LNCaP clone FGC (cell line): ENCODE measurements around the gene BZW2.

Experiments
- DNase-seq: peaks from one replicate; pipeline ENCODE4 v3.0.0-alpha.2; 2011; ENCODE audit warnings: low read depth
- H3K4me3 ChIP-seq: 2 replicates; pipeline ENCODE4 v1.5.1; 2011; ENCODE audit warnings: mild to moderate bottlenecking, low read depth, low read length, control low read depth
- TF ChIP-seq, protein P1 (sequence below): IDR thresholded peaks from 2 replicates; pipeline ENCODE4 v1.5.1; 2012; ENCODE audit warnings: mild to moderate bottlenecking; ENCODE audit not compliant: control insufficient read depth, insufficient read depth; ENCODE audit errors: extremely low read depth

BZW2 gene

DNA sequence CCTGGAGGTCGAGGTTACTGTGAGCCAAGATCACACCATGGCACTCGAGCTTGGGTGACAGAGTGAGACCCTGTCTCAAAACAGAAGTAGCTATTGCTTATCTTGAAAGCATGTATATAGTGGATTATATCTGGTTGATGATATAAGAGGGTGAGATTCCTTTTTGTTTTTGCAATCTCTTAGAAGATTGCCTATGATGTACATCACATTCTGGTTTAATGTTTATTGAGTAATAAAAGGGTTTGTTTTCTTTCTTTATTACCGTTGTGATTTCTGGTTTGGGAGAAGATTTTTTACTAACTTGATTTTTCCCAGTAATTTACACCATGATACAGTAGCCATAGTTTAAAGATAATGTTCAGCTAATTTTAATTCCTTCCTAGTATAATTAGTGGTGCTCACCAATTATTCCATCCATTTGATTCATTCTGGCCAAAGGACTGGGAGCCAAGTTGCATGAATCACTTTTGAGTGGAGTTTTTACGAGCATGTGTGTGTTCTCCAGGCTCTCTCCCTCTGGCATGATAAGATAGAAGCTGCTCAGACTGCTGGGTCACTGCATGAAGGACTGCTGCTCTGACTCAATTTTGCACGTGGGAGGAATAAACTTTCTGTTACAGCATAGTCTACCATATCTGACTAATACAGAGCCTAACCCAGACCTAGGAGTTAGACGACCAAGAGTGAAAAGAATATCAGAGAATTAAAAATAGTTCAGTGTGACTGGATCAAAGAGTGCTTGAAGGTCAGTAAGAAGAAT is 94.1 kb downstream of the BZW2 start:
- no peak overlapping the region for H3K4me3 ChIP-seq
- DNase-seq: peak; percentile 87
- TF ChIP-seq, protein P1, sequence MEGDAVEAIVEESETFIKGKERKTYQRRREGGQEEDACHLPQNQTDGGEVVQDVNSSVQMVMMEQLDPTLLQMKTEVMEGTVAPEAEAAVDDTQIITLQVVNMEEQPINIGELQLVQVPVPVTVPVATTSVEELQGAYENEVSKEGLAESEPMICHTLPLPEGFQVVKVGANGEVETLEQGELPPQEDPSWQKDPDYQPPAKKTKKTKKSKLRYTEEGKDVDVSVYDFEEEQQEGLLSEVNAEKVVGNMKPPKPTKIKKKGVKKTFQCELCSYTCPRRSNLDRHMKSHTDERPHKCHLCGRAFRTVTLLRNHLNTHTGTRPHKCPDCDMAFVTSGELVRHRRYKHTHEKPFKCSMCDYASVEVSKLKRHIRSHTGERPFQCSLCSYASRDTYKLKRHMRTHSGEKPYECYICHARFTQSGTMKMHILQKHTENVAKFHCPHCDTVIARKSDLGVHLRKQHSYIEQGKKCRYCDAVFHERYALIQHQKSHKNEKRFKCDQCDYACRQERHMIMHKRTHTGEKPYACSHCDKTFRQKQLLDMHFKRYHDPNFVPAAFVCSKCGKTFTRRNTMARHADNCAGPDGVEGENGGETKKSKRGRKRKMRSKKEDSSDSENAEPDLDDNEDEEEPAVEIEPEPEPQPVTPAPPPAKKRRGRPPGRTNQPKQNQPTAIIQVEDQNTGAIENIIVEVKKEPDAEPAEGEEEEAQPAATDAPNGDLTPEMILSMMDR: no peak

DNA sequence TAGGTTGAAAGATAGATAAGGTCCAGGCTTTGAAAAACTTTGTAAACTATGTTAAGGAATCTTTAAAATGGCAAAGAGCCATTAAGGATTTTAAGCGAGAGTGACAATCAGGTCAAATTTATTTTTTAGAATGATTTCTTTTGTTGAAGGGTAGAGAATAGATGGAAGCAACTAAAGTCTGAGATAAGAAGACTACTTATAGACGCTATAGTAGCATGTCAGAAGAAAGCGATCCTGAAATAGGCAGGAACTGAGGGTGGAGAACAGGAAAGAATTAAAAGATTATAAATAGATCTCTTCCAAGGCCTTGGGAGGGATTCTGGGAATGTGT is 94.6 kb downstream of the BZW2 start:
- H3K4me3 ChIP-seq: no peak overlapping the region
- no peak for DNase-seq
- TF ChIP-seq, protein P1: no peak

DNA sequence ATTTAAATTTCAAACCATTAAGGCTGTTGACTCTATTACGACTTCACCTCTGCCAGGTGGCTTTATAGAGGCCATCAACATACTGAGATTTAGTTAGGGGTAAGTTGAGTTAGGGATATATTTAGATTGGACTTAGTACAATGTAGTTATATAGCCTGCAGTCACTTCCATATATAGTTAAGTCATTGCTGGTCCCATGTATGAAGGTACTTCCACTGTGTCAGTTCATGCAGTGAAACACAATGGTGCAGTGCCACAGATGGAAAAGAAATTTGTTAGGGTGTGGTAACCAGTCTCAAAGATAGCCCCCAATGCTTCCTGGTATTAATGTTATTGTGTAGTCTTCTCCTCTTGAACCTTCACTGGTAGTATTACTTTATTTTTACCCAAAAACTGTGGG is 95.0 kb downstream of the BZW2 start:
- TF ChIP-seq, protein P1: no peak
- H3K4me3 ChIP-seq: no peak overlapping the region
- no peak for DNase-seq

DNA sequence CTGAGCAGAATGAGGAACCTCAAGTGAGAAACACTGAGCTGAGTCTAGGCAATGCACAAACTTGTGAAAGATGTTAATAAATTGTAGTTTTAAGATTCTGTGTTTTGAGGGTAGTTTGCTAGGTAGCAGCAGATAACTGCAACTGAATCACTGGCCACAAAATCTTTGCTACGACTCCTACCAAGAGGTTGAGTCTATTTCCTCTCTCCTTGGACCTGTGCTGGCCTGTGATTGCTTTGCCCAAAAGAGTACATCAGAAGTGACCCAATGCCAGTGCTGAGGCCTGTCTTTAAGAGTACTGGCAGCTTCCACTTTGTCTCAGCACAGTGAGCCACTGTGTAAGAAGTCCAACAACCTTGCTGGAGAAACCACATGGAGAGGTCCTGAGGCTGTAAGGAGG is 95.7 kb downstream of the BZW2 start:
- no peak overlapping the region for H3K4me3 ChIP-seq
- TF ChIP-seq, protein P1: no peak
- no peak for DNase-seq

DNA sequence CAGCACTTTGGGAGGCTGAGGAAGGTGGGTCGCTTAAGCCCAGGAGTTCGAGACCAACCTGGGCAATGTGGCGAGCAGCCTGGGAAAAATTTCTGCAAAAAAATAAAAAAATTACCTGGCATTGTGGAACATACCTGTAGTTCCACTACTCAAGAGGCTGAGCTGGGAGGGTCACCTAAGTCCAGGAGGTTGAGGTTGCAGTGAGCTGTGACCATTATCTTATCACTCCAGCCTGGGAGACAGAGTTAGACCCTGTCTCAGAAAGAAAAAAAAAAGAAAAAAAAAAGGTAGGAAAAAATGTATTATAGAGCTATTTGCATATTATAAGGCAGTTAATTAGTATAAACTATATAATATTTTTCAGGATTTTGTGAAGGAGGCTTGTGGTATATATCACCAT is 96.6 kb downstream of the BZW2 start:
- H3K4me3 ChIP-seq: no peak overlapping the region
- no peak for DNase-seq
- TF ChIP-seq, protein P1: no peak

DNA sequence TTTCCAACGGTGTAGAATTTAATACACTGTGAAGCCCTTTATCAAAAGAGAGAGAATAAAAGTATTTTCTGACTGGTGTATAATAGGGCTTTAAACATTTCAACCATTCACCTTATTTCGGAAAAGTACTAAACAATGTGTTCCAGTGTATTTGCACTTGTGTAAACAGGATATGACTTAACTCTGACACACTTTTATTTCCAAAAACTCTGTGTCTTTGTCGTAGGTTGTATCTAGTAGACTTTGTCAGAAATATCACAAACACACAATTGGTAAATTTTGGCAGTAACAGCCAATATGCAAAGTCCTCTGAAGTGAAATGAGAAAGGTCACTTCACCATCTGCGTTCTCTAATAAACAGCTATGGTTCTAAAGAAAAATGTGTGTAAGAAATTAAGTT is 97.3 kb downstream of the BZW2 start:
- TF ChIP-seq, protein P1: no peak
- H3K4me3 ChIP-seq: no peak overlapping the region
- DNase-seq: no peak

DNA sequence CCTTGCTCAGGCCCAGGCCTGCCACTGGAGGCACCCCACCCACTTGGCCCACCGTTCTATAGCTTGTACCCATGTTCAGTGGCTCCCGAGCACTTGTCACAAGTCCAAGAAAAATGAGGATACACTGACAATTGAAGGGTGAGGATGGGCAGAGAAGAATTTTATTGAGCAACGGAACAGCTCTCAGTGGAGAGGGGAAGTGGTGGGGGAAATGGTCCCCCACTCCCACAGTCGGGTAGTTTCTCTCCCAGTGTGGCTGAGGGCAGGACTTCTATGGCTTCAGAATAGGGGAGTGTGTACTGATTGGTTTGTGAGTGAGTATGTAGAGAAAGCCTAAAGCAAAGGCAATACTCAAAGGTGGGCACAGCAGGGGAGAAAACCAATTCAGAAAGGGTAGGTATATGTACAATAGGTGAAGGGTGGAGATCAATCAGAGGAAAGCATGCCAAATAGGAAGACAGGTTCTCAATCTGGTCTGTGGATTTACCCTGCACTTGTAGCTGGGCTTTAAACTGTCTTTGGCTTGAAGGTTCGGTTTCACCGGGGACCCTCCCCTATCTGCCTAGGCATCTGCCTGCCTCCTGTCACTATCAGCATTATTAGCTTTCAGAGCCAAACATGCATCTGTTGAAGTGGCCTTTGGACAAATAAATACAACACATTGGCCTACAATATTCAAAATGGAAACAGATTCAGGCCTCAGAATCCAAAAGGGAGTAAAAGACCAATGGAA is 98.7 kb downstream of the BZW2 start:
- no peak for DNase-seq
- TF ChIP-seq, protein P1: no peak
- no peak overlapping the region for H3K4me3 ChIP-seq
